HEK293 (cell line): Measurements from ENCODE around the gene PFN4.

Experiments used
- GLIS1 ChIP-seq: fragments of 450-650 bp; formaldehyde crosslinking; IDR thresholded peaks from 2 replicates; pipeline ENCODE4 v1.5.1; 2016; ENCODE audit warnings: missing biosample characterization, missing genetic modification characterization
- KLF1 ChIP-seq: fragments of 450-650 bp; formaldehyde crosslinking; IDR thresholded peaks from 2 replicates; pipeline ENCODE4 v1.5.1; 2016; ENCODE audit warnings: missing biosample characterization, missing genetic modification characterization
- SP2 ChIP-seq: fragments of 450-650 bp; formaldehyde crosslinking; IDR thresholded peaks from 2 replicates; pipeline ENCODE4 v1.5.1; 2016; ENCODE audit warnings: missing biosample characterization, missing genetic modification characterization
- SP3 ChIP-seq: fragments of 450-650 bp; formaldehyde crosslinking; IDR thresholded peaks from 2 replicates; pipeline ENCODE4 v1.5.1; 2016; ENCODE audit warnings: missing biosample characterization, missing genetic modification characterization
- SP7 ChIP-seq: fragments of 450-650 bp; formaldehyde crosslinking; IDR thresholded peaks from 2 replicates; pipeline ENCODE4 v1.5.1; 2016; ENCODE audit warnings: missing biosample characterization, missing genetic modification characterization
- ZBTB7A ChIP-seq: fragments of 450-650 bp; formaldehyde crosslinking; IDR thresholded peaks from 2 replicates; pipeline ENCODE4 v1.5.1; 2016; ENCODE audit warnings: low read depth, missing biosample characterization, missing genetic modification characterization
- ZBTB8A ChIP-seq: fragments of 450-650 bp; formaldehyde crosslinking; IDR thresholded peaks from 2 replicates; pipeline ENCODE4 v1.5.1; 2016; ENCODE audit warnings: missing biosample characterization, missing genetic modification characterization
- ZEB2 ChIP-seq: fragments of 450-650 bp; formaldehyde crosslinking; IDR thresholded peaks from 2 replicates; pipeline ENCODE4 v1.5.1; 2016; ENCODE audit warnings: missing biosample characterization, missing genetic modification characterization
- ZFHX2 ChIP-seq: fragments of 450-650 bp; formaldehyde crosslinking; conservative IDR thresholded peaks from 2 replicates; pipeline ENCODE4 v1.5.1; 2016; ENCODE audit warnings: missing biosample characterization, missing genetic modification characterization
- ZIC2 ChIP-seq: fragments of 450-650 bp; formaldehyde crosslinking; IDR thresholded peaks from 2 replicates; pipeline ENCODE4 v1.5.1; 2016; ENCODE audit warnings: missing biosample characterization, missing genetic modification characterization
- ZNF157 ChIP-seq: fragments of 450-650 bp; formaldehyde crosslinking; IDR thresholded peaks from 2 replicates; pipeline ENCODE4 v1.5.1; 2016; ENCODE audit warnings: missing biosample characterization, missing genetic modification characterization
- ZNF174 ChIP-seq: fragments of 450-650 bp; formaldehyde crosslinking; IDR thresholded peaks from 2 replicates; pipeline ENCODE4 v1.5.0; 2017; ENCODE audit warnings: missing biosample characterization, mild to moderate bottlenecking, missing genetic modification characterization
- ZNF2 ChIP-seq: fragments of 450-650 bp; formaldehyde crosslinking; IDR thresholded peaks from 2 replicates; pipeline ENCODE4 v1.5.1; 2016; ENCODE audit warnings: missing biosample characterization, missing genetic modification characterization
- ZNF24 ChIP-seq: fragments of 450-650 bp; formaldehyde crosslinking; IDR thresholded peaks from 2 replicates; pipeline ENCODE4 v1.5.1; 2016; ENCODE audit warnings: missing biosample characterization, missing genetic modification characterization
- ZNF335 ChIP-seq: fragments of 450-650 bp; formaldehyde crosslinking; conservative IDR thresholded peaks from 2 replicates; pipeline ENCODE4 v1.5.1; 2016; ENCODE audit warnings: missing biosample characterization, missing genetic modification characterization
- ZNF350 ChIP-seq: fragments of 450-650 bp; formaldehyde crosslinking; IDR thresholded peaks from 2 replicates; pipeline ENCODE4 v1.5.0; 2017; ENCODE audit warnings: missing biosample characterization, mild to moderate bottlenecking, missing genetic modification characterization
- ZNF423 ChIP-seq: fragments of 450-650 bp; formaldehyde crosslinking; IDR thresholded peaks from 2 replicates; pipeline ENCODE4 v1.5.1; 2016; ENCODE audit warnings: missing biosample characterization, missing genetic modification characterization
- ZNF670 ChIP-seq: fragments of 450-650 bp; formaldehyde crosslinking; IDR thresholded peaks from 2 replicates; pipeline ENCODE4 v1.5.1; 2016; ENCODE audit warnings: missing biosample characterization, missing genetic modification characterization, low read depth
- ZNF677 ChIP-seq: fragments of 450-650 bp; IDR thresholded peaks from 2 replicates; pipeline ENCODE4 v1.5.0; 2018; ENCODE audit warnings: missing biosample characterization, mild to moderate bottlenecking, missing genetic modification characterization, moderate library complexity
- ZNF76 ChIP-seq: fragments of 450-650 bp; formaldehyde crosslinking; IDR thresholded peaks from 2 replicates; pipeline ENCODE4; 2016; ENCODE audit warnings: low read depth, missing biosample characterization, missing genetic modification characterization, borderline replicate concordance
- TF ChIP-seq, protein P1 (sequence below): fragments of 450-650 bp; formaldehyde crosslinking; IDR thresholded peaks from 2 replicates; pipeline ENCODE4 v1.5.1; 2016; ENCODE audit warnings: missing biosample characterization, missing genetic modification characterization
- TF ChIP-seq, protein P2 (sequence below): fragments of 450-650 bp; formaldehyde crosslinking; IDR thresholded peaks from 2 replicates; pipeline ENCODE4 v1.5.1; 2016; ENCODE audit warnings: missing biosample characterization, missing genetic modification characterization
- TF ChIP-seq, protein P3 (sequence below): fragments of 450-650 bp; formaldehyde crosslinking; IDR thresholded peaks from 2 replicates; pipeline ENCODE4 v1.5.1; 2016; ENCODE audit warnings: missing biosample characterization, missing genetic modification characterization
- TF ChIP-seq, protein P4 (sequence below): fragments of 450-650 bp; IDR thresholded peaks from 2 replicates; pipeline ENCODE4 v1.5.1; 2018; ENCODE audit warnings: missing biosample characterization, missing genetic modification characterization
- TF ChIP-seq, protein P5 (sequence below): fragments of 450-650 bp; formaldehyde crosslinking; IDR thresholded peaks from 2 replicates; pipeline ENCODE4 v1.5.1; 2016; ENCODE audit warnings: missing biosample characterization, missing genetic modification characterization, borderline replicate concordance
- TF ChIP-seq, protein P6 (sequence below): fragments of 450-650 bp; formaldehyde crosslinking; optimal IDR thresholded peaks from 2 replicates; pipeline ENCODE3; 2016; ENCODE audit warnings: missing biosample characterization, mild to moderate bottlenecking, missing genetic modification characterization

Gene PFN4

DNA sequence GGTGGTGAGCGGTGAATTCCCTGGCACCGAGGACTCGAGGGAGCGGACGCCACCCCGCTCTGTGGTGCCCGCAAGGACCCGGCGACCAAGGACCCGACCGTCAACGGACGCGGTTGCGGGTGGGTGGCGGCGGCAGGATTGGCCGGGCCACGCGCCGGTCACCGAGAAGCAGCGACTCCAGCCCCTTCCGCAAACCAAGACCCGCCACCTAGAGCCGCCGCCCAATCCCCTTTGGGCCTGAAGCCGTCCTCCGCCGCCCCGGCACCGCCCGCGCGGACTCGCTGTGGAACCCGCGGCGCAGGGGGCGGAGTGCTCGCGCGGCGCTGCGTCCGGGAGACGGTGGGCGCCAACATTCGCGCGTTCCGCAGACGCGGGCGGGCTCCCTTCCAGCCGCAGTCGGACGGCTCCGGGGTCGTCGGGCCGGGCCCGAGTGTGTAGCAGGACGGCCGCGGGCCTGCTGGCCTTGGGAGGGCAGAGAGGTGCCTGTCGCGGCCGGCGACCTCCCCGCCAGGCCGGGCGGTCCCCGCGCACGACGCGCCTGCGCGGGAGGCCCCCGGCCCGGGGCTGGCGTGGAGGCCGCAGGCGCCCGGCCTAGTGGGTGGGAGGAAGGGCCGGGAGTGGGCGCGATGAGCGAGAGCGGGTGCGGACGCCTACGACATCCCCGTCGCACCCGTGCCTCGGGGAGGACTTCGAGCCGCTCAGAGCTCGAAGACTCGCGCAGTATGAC lies at the start of gene PFN4, which contains the start of gene FAM228B (continued):
- TF ChIP-seq, protein P1, sequence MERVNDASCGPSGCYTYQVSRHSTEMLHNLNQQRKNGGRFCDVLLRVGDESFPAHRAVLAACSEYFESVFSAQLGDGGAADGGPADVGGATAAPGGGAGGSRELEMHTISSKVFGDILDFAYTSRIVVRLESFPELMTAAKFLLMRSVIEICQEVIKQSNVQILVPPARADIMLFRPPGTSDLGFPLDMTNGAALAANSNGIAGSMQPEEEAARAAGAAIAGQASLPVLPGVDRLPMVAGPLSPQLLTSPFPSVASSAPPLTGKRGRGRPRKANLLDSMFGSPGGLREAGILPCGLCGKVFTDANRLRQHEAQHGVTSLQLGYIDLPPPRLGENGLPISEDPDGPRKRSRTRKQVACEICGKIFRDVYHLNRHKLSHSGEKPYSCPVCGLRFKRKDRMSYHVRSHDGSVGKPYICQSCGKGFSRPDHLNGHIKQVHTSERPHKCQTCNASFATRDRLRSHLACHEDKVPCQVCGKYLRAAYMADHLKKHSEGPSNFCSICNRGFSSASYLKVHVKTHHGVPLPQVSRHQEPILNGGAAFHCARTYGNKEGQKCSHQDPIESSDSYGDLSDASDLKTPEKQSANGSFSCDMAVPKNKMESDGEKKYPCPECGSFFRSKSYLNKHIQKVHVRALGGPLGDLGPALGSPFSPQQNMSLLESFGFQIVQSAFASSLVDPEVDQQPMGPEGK (tag by site-specific recombination) = peak; percentile 59
- TF ChIP-seq SP3 (peak; percentile 62), ZNF157 (tag by site-specific recombination) (no peak), ZNF24 (tag by site-specific recombination) (no peak), ZNF2 (tag by site-specific recombination) (peak; percentile 71), SP7 (tag by site-specific recombination) (peak; percentile 60), SP2 (peak; percentile 81), ZNF76 (tag by site-specific recombination) (peak; percentile 50; the same call in 1 of the 2 replicates), GLIS1 (tag by site-specific recombination) (peak; percentile 50; the same call in 1 of the 2 replicates), ZNF423 (tag by site-specific recombination) (no peak), ZNF350 (tag by site-specific recombination) (no peak), ZBTB8A (tag by site-specific recombination) (no peak; the same call in none of the 2 replicates), ZNF335 (tag by site-specific recombination) (peak; percentile 70), ZNF677 (no peak), ZBTB7A (tag by site-specific recombination) (0 out of 2 replicates have a peak, but pooled peaks have one; percentile 6), ZIC2 (tag by site-specific recombination) (peak; percentile 31; the same call in 1 of the 2 replicates), ZNF174 (no peak), ZNF670 (tag by site-specific recombination) (no peak), ZFHX2 (tag by site-specific recombination) (peak; percentile 87), ZEB2 (tag by site-specific recombination) (peak; percentile 61; the same call in 1 of the 2 replicates), KLF1 (no peak)
- TF ChIP-seq, protein P2, sequence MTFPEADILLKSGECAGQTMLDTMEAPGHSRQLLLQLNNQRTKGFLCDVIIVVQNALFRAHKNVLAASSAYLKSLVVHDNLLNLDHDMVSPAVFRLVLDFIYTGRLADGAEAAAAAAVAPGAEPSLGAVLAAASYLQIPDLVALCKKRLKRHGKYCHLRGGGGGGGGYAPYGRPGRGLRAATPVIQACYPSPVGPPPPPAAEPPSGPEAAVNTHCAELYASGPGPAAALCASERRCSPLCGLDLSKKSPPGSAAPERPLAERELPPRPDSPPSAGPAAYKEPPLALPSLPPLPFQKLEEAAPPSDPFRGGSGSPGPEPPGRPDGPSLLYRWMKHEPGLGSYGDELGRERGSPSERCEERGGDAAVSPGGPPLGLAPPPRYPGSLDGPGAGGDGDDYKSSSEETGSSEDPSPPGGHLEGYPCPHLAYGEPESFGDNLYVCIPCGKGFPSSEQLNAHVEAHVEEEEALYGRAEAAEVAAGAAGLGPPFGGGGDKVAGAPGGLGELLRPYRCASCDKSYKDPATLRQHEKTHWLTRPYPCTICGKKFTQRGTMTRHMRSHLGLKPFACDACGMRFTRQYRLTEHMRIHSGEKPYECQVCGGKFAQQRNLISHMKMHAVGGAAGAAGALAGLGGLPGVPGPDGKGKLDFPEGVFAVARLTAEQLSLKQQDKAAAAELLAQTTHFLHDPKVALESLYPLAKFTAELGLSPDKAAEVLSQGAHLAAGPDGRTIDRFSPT (tag by site-specific recombination) = peak; percentile 85; the same call in 1 of the 2 replicates
- TF ChIP-seq, protein P3, sequence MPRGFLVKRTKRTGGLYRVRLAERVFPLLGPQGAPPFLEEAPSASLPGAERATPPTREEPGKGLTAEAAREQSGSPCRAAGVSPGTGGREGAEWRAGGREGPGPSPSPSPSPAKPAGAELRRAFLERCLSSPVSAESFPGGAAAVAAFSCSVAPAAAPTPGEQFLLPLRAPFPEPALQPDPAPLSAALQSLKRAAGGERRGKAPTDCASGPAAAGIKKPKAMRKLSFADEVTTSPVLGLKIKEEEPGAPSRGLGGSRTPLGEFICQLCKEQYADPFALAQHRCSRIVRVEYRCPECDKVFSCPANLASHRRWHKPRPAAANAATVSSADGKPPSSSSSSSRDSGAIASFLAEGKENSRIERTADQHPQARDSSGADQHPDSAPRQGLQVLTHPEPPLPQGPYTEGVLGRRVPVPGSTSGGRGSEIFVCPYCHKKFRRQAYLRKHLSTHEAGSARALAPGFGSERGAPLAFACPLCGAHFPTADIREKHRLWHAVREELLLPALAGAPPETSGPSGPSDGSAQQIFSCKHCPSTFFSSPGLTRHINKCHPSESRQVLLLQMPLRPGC = no peak
- TF ChIP-seq, protein P4, sequence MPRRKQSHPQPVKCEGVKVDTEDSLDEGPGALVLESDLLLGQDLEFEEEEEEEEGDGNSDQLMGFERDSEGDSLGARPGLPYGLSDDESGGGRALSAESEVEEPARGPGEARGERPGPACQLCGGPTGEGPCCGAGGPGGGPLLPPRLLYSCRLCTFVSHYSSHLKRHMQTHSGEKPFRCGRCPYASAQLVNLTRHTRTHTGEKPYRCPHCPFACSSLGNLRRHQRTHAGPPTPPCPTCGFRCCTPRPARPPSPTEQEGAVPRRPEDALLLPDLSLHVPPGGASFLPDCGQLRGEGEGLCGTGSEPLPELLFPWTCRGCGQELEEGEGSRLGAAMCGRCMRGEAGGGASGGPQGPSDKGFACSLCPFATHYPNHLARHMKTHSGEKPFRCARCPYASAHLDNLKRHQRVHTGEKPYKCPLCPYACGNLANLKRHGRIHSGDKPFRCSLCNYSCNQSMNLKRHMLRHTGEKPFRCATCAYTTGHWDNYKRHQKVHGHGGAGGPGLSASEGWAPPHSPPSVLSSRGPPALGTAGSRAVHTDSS (tag by site-specific recombination) = no peak
- TF ChIP-seq, protein P5, sequence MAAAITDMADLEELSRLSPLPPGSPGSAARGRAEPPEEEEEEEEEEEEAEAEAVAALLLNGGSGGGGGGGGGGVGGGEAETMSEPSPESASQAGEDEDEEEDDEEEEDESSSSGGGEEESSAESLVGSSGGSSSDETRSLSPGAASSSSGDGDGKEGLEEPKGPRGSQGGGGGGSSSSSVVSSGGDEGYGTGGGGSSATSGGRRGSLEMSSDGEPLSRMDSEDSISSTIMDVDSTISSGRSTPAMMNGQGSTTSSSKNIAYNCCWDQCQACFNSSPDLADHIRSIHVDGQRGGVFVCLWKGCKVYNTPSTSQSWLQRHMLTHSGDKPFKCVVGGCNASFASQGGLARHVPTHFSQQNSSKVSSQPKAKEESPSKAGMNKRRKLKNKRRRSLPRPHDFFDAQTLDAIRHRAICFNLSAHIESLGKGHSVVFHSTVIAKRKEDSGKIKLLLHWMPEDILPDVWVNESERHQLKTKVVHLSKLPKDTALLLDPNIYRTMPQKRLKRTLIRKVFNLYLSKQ (tag by site-specific recombination) = no peak
- TF ChIP-seq, protein P6, sequence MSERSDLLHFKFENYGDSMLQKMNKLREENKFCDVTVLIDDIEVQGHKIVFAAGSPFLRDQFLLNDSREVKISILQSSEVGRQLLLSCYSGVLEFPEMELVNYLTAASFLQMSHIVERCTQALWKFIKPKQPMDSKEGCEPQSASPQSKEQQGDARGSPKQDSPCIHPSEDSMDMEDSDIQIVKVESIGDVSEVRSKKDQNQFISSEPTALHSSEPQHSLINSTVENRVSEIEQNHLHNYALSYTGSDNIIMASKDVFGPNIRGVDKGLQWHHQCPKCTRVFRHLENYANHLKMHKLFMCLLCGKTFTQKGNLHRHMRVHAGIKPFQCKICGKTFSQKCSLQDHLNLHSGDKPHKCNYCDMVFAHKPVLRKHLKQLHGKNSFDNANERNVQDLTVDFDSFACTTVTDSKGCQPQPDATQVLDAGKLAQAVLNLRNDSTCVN = peak; percentile 89
